Stimulated activated CD8-positive, alpha-beta memory T cell treated with anti-CD3 and anti-CD28 coated beads, Interleukin-4, amount 100 ng/mL, for 48 hours (primary cell): Measurements from ENCODE around the gene RPP25.
"Not testable (repeated sequence)": the region's sequence is repeated elsewhere in the genome, so short reads cannot be mapped to it uniquely, and the experiment has no call there.

Source experiments
- DNase-seq: peaks from one replicate; pipeline ENCODE4 v3.0.0-alpha.2; 2020

The RPP25 gene

GRCh38 chr15:74962219-74962618, 5.6 kb upstream of the RPP25 start:
- DNase-seq = no peak

- no peak for DNase-seq
Observed at GRCh38 chr15:74961616-74962015, 5.0 kb upstream of the RPP25 start.

- no peak for DNase-seq
Observed at GRCh38 chr15:74960995-74961588, 4.5 kb upstream of the RPP25 start.

GRCh38 chr15:74960286-74960685, 3.7 kb upstream of the RPP25 start:
- no peak for DNase-seq

GRCh38 chr15:74959586-74959939, 3.0 kb upstream of the RPP25 start:
- DNase-seq = no peak

GRCh38 chr15:74958908-74959585, 2.5 kb upstream of the RPP25 start:
- DNase-seq = no peak

- DNase-seq = peak; percentile 45
Observed at GRCh38 chr15:74958320-74958907, 1.8 kb upstream of the RPP25 start.

GRCh38 chr15:74957476-74958035, 984 bp upstream of the RPP25 start:
- peak; percentile 44 for DNase-seq

GRCh38 chr15:74955796-74956647, 550 bp downstream of the RPP25 start:
- DNase-seq = peak; percentile 80

GRCh38 chr15:74955017-74955416, 1.6 kb downstream of the RPP25 start:
- no peak for DNase-seq

GRCh38 chr15:74954515-74954914, 2.1 kb downstream of the RPP25 start:
- DNase-seq = no peak

- DNase-seq = no peak
Observed at GRCh38 chr15:74951006-74951405, 5.6 kb downstream of the RPP25 start.

- peak; percentile 92 for DNase-seq
Observed at GRCh38 chr15:74950078-74950908, 6.3 kb downstream of the RPP25 start.

GRCh38 chr15:74937590-74938371, 18.8 kb downstream of the RPP25 start, which contains the start of gene COX5A:
COX5A (minus strand) TSS chr15:74938073; CDS start chr15:74938014, 59 bp downstream.
- DNase-seq = peak; percentile 89

- no peak for DNase-seq
Observed at GRCh38 chr15:74937272-74937589, 19.3 kb downstream of the RPP25 start.

GRCh38 chr15:74935193-74935592, 21.4 kb downstream of the RPP25 start:
- not testable (repeated sequence) for DNase-seq

- no peak for DNase-seq
Observed at GRCh38 chr15:74933573-74933972, 23.0 kb downstream of the RPP25 start.

- DNase-seq = no peak
Observed at GRCh38 chr15:74928771-74929198, 27.8 kb downstream of the RPP25 start.

GRCh38 chr15:74924525-74924924, 32.0 kb downstream of the RPP25 start:
- DNase-seq = no peak

GRCh38 chr15:74920456-74920855, 36.1 kb downstream of the RPP25 start:
- no peak for DNase-seq

GRCh38 chr15:74917676-74918075, 38.9 kb downstream of the RPP25 start:
- DNase-seq = no peak
